ENCODE results near the gene KCTD20. TPM values are rescaled to one million over a fixed set of nuclear protein-coding genes. Genes with fewer than 3 reads are reported as not detected.
"Not testable (repeated sequence)": the region's sequence is repeated elsewhere in the genome, so short reads cannot be mapped to it uniquely, and the experiment has no call there.

Gene KCTD20
- total RNA-seq, 1 donor from 2014 or later: 37.2 TPM

DNA sequence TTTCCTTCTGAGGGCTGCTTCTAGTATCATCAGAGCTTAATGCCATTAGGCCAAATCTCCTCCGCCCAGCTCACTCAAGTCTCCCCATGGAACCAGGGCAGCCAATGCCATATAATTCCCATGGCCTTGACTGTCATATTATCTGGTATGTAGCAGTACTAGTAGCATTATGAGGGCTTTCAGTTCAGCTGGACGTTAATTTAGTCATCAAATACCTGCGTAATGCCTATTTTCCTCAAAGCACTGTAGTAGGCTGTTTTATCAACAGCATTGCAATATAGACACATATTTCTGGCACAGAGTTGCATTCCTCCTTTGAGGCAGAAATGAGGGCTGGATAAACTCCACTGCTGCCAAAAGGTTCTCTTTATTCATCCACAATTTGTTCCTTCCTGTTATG, 1.7 kb downstream of the KCTD20 start:
- Histone ChIP-seq H3K36me3 (no peaks in the 10 kb centered on the region), H3K27me3 (ENCODE audit: low read depth) (no peaks in the 10 kb centered on the region), H3K9me3 (no peaks in the 10 kb centered on the region), H3K27ac (peak overlapping the region; percentile 97), H3K4me1 (peaks cover 38% of the 10 kb centered on the region), H3K4me3 (peak overlapping the region; percentile 91)
- intact Hi-C loops (cut with DNase I): no loop called here
- no peak for DNase-seq
- no peak for ATAC-seq
- TF ChIP-seq, protein P1, sequence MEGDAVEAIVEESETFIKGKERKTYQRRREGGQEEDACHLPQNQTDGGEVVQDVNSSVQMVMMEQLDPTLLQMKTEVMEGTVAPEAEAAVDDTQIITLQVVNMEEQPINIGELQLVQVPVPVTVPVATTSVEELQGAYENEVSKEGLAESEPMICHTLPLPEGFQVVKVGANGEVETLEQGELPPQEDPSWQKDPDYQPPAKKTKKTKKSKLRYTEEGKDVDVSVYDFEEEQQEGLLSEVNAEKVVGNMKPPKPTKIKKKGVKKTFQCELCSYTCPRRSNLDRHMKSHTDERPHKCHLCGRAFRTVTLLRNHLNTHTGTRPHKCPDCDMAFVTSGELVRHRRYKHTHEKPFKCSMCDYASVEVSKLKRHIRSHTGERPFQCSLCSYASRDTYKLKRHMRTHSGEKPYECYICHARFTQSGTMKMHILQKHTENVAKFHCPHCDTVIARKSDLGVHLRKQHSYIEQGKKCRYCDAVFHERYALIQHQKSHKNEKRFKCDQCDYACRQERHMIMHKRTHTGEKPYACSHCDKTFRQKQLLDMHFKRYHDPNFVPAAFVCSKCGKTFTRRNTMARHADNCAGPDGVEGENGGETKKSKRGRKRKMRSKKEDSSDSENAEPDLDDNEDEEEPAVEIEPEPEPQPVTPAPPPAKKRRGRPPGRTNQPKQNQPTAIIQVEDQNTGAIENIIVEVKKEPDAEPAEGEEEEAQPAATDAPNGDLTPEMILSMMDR (IDR thresholded peaks at IDR 0.05): no peak

GRCh38 chr6:36445621-36446020, 2.8 kb downstream of the KCTD20 start:
- DNase-seq (no peak), ATAC-seq (no peak)
- Histone ChIP-seq H3K27me3 (ENCODE audit: low read depth) (no peaks in the 10 kb centered on the region), H3K4me3 (no peak overlapping the region), H3K36me3 (no peaks in the 10 kb centered on the region), H3K4me1 (peaks cover 38% of the 10 kb centered on the region), H3K9me3 (no peaks in the 10 kb centered on the region), H3K27ac (no peak overlapping the region)
- intact Hi-C loops (cut with DNase I): no loop called here
- TF ChIP-seq, protein P1 (IDR thresholded peaks at IDR 0.05): no peak

DNA sequence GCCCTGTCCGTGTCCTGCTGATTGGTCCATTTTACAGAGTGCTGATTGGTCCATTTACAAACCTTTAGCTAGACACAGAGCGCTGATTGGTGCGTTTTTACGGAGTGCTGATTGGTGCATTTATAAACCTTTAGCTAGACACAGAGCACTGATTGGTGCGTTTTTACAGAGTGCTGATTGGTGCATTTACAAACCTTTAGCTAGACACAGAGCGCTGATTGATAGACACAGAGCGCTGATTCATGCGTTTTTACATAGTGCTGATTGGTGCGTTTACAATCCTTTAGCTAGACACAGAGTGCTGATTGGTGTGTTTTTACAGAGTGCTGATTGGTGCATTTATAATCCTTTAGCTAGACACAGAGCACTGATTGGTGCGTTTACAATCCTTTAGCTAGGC, 6.4 kb downstream of the KCTD20 start:
- H3K36me3 ChIP-seq: peaks cover 15% of the 10 kb centered on the region
- H3K27me3 ChIP-seq (ENCODE audit: low read depth); intact Hi-C loops (cut with DNase I); H3K27ac ChIP-seq; DNase-seq; ATAC-seq; H3K9me3 ChIP-seq; H3K4me3 ChIP-seq: not testable (repeated sequence)
- peaks cover 16% of the 10 kb centered on the region for H3K4me1 ChIP-seq

- H3K4me3 ChIP-seq; intact Hi-C loops (cut with DNase I); H3K27ac ChIP-seq; ATAC-seq; H3K27me3 ChIP-seq (ENCODE audit: low read depth); H3K4me1 ChIP-seq; DNase-seq; H3K9me3 ChIP-seq: not testable (repeated sequence)
- peaks cover 15% of the 10 kb centered on the region for H3K36me3 ChIP-seq
Measured at GRCh38 chr6:36452897-36453296, 10.1 kb downstream of the KCTD20 start.

DNA sequence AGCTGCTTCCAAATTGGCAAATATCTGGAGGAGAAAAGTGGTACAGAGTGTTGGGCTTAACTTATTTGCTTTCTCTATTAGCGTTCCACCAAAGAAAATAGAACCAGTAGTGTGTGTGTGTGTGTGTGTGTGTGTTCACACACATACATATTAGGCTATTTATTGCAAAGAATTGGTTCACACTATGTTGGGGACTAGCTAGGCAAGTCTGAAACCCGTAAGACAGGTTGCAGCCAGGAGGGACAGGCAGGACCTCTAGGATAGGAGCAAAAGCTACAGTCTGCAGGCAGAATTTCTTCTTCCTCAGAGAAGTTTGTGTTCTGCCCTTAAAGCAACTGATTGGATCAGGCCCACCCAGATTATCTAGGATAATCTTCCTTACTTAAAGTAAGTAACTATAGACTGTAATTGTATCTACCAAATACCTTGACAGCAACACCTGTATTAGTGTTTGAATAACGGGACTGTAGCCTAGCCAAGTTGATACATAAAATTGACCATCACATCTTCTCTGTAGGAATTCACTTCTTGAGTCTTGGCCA, 12.8 kb downstream of the KCTD20 start:
- Histone ChIP-seq H3K27me3 (ENCODE audit: low read depth) (no peaks in the 10 kb centered on the region), H3K9me3 (no peaks in the 10 kb centered on the region), H3K36me3 (peaks cover 15% of the 10 kb centered on the region), H3K4me1 (peaks cover 7% of the 10 kb centered on the region), H3K4me3 (no peak overlapping the region), H3K27ac (no peak overlapping the region)
- DNase-seq (no peak), ATAC-seq (peak; percentile 39 to 78)
- intact Hi-C loops (cut with DNase I): no loop called here
- TF ChIP-seq, protein P1 (IDR thresholded peaks at IDR 0.05): no peak

GRCh38 chr6:36459501-36459900, 16.7 kb downstream of the KCTD20 start:
- Histone ChIP-seq H3K27ac (no peak overlapping the region), H3K4me1 (peaks cover 10% of the 10 kb centered on the region), H3K27me3 (ENCODE audit: low read depth) (no peaks in the 10 kb centered on the region), H3K4me3 (no peak overlapping the region), H3K9me3 (no peaks in the 10 kb centered on the region), H3K36me3 (no peaks in the 10 kb centered on the region)
- TF ChIP-seq, protein P1 (IDR thresholded peaks at IDR 0.05): no peak
- ATAC-seq: no peak
- intact Hi-C loops (cut with DNase I): no loop called here
- DNase-seq: no peak

DNA sequence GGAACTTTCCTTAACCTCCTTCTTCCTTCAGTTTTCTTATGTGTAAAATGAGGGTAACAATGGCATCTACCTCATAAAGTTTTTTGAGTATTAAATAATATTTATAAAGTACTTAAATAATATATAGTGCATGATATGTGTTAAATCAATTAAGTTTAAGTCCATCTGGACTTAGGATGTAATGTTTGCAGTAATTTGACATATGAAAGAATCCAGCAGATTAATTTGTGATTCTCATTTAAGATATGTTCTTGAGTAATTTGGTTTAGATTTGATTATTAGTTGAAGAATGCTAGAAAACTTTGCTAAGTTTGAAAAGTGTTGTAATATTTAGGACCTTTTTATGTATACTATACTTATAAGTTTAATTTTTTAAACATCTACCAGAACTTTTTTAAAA, 18.1 kb downstream of the KCTD20 start:
- Histone ChIP-seq H3K9me3 (no peaks in the 10 kb centered on the region), H3K4me3 (no peak overlapping the region), H3K27me3 (ENCODE audit: low read depth) (no peaks in the 10 kb centered on the region), H3K27ac (no peak overlapping the region), H3K36me3 (no peaks in the 10 kb centered on the region), H3K4me1 (peaks cover 10% of the 10 kb centered on the region)
- TF ChIP-seq, protein P1 (IDR thresholded peaks at IDR 0.05): no peak
- DNase-seq (no peak), ATAC-seq (no peak)
- intact Hi-C loops (cut with DNase I): no loop called here

Data from lower lobe of right lung (tissue), 2 donors.